Caki2 (cell line): ENCODE measurements around the gene PXMP4. TPM values are rescaled to one million over a fixed set of nuclear protein-coding genes. Genes with fewer than 3 reads are reported as not detected.

Experiments
- total RNA-seq: library from RNA; depleted of rRNA; stranded (reverse); fragments of >200 nt; shearing (Covaris generic); gene quantifications from 2 replicates; pipeline ENCODE4 v1.2.3, GENCODE V29; 2014; ENCODE audit warnings: low replicate concordance; rRNA removed

The PXMP4 gene
- total RNA-seq, 1 experiment from 2014 or later, result 3.3 TPM

Other genes starting within 250 kb of the PXMP4 start
- gene CBFA2T2, start 230.2 kb downstream of the PXMP4 start, total RNA-seq, result 51.9 and 56.1 TPM in 2 replicates
- 0.44 TPM in 1 of 2 replicates, not detected in the other for gene C20orf144, start 58.0 kb downstream of the PXMP4 start, total RNA-seq
- gene ACTL10, start 53.4 kb downstream of the PXMP4 start, total RNA-seq, result 10.2 and 15.2 TPM in 2 replicates
- gene NECAB3, start 45.9 kb downstream of the PXMP4 start, total RNA-seq, result 30.2 and 96.4 TPM in 2 replicates
- 45.9 and 60.9 TPM in 2 replicates for gene E2F1, start 33.9 kb downstream of the PXMP4 start, total RNA-seq
- gene ZNF341, start 11.7 kb upstream of the PXMP4 start, total RNA-seq, result 0.64 and 1.1 TPM in 2 replicates
- 151 and 167 TPM in 2 replicates for gene CHMP4B, start 91.0 kb upstream of the PXMP4 start, total RNA-seq